ENCODE results near the gene NANP. TPM values are rescaled to one million over a fixed set of nuclear protein-coding genes. Genes with fewer than 3 reads are reported as not detected.

NANP gene
- total and polyA plus RNA-seq, 2 of the 13 experiments (the other 11 are each of a cell fraction or from before 2014, with no cell fraction given): 8.9 to 21.5 TPM

DNA sequence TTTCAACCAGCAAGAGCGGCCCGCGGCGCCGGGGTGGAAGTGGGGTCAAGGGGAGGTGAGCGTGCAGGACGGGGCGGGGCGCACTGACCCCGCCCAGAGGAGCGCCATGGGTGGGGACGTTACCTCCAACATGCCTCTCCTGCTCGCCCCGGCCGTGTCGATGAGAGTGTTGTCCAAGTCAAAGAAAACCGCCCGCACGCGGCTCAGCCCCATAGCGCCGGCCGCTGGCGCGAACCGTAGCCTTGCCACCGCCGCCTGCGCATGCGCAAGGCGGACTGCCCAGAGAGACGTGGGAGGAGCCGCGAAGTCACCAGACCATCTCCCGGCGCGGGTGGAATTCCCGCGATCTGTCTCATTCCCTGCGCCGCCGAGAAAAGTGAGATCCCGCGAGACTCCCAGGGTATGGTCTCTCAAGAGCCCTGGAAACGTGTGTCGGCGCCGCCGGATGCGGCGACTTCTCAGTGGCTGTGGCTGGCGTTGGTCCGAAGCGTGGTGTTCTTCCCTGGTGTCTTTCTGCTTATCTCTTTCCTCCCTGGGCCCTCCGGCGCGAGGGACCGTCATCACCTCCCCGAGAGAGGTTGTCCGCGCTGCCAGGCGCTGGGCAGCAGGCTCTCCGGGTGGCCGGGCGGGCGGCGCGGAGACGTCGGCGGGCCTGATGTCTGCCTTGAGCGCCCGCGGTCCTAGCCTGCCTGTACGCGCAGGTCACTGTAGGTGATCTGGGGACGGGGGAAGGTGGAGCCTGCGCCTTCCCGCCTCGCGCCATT, at the start of gene NANP (continued):
- TF ChIP-seq, protein P1, sequence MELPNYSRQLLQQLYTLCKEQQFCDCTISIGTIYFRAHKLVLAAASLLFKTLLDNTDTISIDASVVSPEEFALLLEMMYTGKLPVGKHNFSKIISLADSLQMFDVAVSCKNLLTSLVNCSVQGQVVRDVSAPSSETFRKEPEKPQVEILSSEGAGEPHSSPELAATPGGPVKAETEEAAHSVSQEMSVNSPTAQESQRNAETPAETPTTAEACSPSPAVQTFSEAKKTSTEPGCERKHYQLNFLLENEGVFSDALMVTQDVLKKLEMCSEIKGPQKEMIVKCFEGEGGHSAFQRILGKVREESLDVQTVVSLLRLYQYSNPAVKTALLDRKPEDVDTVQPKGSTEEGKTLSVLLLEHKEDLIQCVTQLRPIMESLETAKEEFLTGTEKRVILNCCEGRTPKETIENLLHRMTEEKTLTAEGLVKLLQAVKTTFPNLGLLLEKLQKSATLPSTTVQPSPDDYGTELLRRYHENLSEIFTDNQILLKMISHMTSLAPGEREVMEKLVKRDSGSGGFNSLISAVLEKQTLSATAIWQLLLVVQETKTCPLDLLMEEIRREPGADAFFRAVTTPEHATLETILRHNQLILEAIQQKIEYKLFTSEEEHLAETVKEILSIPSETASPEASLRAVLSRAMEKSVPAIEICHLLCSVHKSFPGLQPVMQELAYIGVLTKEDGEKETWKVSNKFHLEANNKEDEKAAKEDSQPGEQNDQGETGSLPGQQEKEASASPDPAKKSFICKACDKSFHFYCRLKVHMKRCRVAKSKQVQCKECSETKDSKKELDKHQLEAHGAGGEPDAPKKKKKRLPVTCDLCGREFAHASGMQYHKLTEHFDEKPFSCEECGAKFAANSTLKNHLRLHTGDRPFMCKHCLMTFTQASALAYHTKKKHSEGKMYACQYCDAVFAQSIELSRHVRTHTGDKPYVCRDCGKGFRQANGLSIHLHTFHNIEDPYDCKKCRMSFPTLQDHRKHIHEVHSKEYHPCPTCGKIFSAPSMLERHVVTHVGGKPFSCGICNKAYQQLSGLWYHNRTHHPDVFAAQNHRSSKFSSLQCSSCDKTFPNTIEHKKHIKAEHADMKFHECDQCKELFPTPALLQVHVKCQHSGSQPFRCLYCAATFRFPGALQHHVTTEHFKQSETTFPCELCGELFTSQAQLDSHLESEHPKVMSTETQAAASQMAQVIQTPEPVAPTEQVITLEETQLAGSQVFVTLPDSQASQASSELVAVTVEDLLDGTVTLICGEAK (IDR thresholded peaks at IDR 0.05): no peak
- TF ChIP-seq, protein P1 (CRISPR knock-in tag; IDR thresholded peaks at IDR 0.05): peak; percentile 97
- TF ChIP-seq MTF1 (CRISPR knock-in tag; IDR thresholded peaks at IDR 0.05) (peak; percentile 78), ZNF777 (CRISPR knock-in tag; IDR thresholded peaks at IDR 0.05) (peak; percentile 88), SOX6 (IDR thresholded peaks at IDR 0.05) (no peak), SOX6 (CRISPR knock-in tag; IDR thresholded peaks at IDR 0.05) (peak; percentile 70), ZNF496 (CRISPR knock-in tag; IDR thresholded peaks at IDR 0.05; ENCODE audit: insufficient replicate concordance) (no peak), ZMYM4 (CRISPR knock-in tag; IDR thresholded peaks at IDR 0.05) (peak; percentile 94), ZNF567 (CRISPR knock-in tag; IDR thresholded peaks at IDR 0.05; ENCODE audit: borderline replicate concordance) (peak; percentile 99), ZNF749 (CRISPR knock-in tag; IDR thresholded peaks at IDR 0.05; ENCODE audit: borderline replicate concordance) (peak; percentile 90), TBL1XR1 (IDR thresholded peaks at IDR 0.05; ENCODE audit: borderline replicate concordance, low read length, partially characterized antibody) (peak; percentile 44), KLF9 (CRISPR knock-in tag; IDR thresholded peaks at IDR 0.05; ENCODE audit: low read depth) (peak; percentile 17; the same call in 1 of the 2 replicates), ZNF3 (CRISPR knock-in tag; IDR thresholded peaks at IDR 0.05) (no peak; the same call in 1 of the 2 replicates), ZNF512 (CRISPR knock-in tag; IDR thresholded peaks at IDR 0.05) (peak; percentile 95), ATF7 (IDR thresholded peaks at IDR 0.05) (no peak), ATF7 (CRISPR knock-in tag; IDR thresholded peaks at IDR 0.05) (peak; percentile 74; the same call in 1 of the 2 replicates), CREB1 (IDR thresholded peaks at IDR 0.05) (peak; percentile 80), CREB1 (CRISPR knock-in tag; IDR thresholded peaks at IDR 0.05) (no peak)
- TF ChIP-seq, protein P2, sequence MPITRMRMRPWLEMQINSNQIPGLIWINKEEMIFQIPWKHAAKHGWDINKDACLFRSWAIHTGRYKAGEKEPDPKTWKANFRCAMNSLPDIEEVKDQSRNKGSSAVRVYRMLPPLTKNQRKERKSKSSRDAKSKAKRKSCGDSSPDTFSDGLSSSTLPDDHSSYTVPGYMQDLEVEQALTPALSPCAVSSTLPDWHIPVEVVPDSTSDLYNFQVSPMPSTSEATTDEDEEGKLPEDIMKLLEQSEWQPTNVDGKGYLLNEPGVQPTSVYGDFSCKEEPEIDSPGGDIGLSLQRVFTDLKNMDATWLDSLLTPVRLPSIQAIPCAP (CRISPR knock-in tag; IDR thresholded peaks at IDR 0.05; ENCODE audit: low read depth): peak; percentile 86

All from HepG2 (cell line).